ENCODE measurements around the gene KIF27.

DNA sequence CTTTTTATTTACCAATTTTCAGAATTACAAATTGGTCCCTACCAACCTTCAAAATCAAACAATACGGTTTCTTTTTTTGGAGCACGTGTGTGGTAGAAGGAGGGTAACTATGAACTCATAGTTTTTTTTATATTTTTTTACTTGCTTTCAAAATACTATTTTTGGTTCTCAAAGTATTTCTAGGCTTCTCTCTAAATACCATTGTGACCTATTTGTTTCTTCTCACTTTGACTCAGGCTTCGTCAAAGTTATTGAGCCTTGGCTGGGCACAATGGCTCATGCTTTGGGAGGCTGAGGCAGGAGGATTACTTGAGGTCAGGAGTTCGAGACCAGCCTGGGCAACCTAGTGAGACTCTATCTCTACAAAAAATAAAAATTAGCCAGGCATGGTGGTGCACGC is 11.6 kb upstream of the KIF27 start:
- TF ChIP-seq POLR2AphosphoS5 (IDR thresholded peaks at IDR 0.05; ENCODE audit: low read depth, low read length) = no peak
- no peak for TF ChIP-seq POLR2A (IDR thresholded peaks at IDR 0.05; ENCODE audit: low read depth, low read length)

Measured in GM12892 (cell line).